GM12878 (cell line): ENCODE data around the gene PRDM16. TPM values are rescaled to one million over a fixed set of nuclear protein-coding genes. Genes with fewer than 3 reads are reported as not detected.

Experiments used
- ATAC-seq: fragments of 200-7000 bp; cut with Tn5 transposase; 3 replicates; pipeline ENCODE4 v1.9.1; 2020; ENCODE audit warnings: mild to moderate bottlenecking, moderate library complexity
- BruUV-seq: library from RNA; stranded (reverse); fragments of 400-500 nt; replicated peaks from 2 replicates; lab custom pipeline; 2021; lab: Mats Ljungman, UMichigan
- CTCF ChIA-PET: fragments of 300-600 bp; sonication (Branson Sonifier 250); formaldehyde crosslinking; extraction: SDS; loops from one replicate; lab custom pipeline; 2021; ENCODE audit warnings: inconsistent platforms; lab: Yijun Ruan, JAX
- POLR2A ChIA-PET: fragments of 350-600 bp; formaldehyde crosslinking; extraction: SDS; loops from one replicate; lab custom pipeline; 2021; ENCODE audit warnings: inconsistent platforms; lab: Charles Lee
- RAD21 ChIA-PET: fragments of 300-600 bp; sonication (Branson Sonifier 250); formaldehyde crosslinking; loops from one replicate; lab custom pipeline; 2023; ENCODE audit warnings: antibody characterized with exemption; ENCODE audit not compliant: unreplicated experiment; lab: Charles Lee
- SMC1A ChIA-PET: fragments of 300-600 bp; sonication (Branson Sonifier 250); formaldehyde crosslinking; loops from one replicate; lab custom pipeline; 2023; ENCODE audit not compliant: unreplicated experiment, uncharacterized antibody; lab: Charles Lee
- DNase-seq: peaks from one replicate; pipeline ENCODE4 v3.0.0-alpha.2; 2011; ENCODE audit warnings: low read depth, low spot score
- FAIRE-seq: peaks from 3 replicates; lab custom pipeline; 2011; peaks lifted over from hg19 to GRCh38; lab: Jason Lieb, UNC
- H2AFZ ChIP-seq: 2 replicates; pipeline ENCODE4 v1.6.0; 2011; ENCODE audit warnings: low read depth, low read length, control low read depth; ENCODE audit not compliant: control insufficient read depth
- H3K27ac ChIP-seq: 2 replicates; pipeline ENCODE4 v1.5.1; 2011; ENCODE audit warnings: control low read depth; ENCODE audit not compliant: control insufficient read depth, insufficient read depth
- H3K27me3 ChIP-seq, 2 experiments: replicated peaks in 1 of 2; 2 replicates each; pipeline versions ENCODE4 v1.6.0 to v1.6.1; 2011; ENCODE audit warnings: low read length in 1 of 2; ENCODE audit not compliant: control insufficient read depth in 2 of 2, insufficient read depth in 2 of 2
- H3K36me3 ChIP-seq, 2 experiments: 2 replicates each; pipeline ENCODE4 v1.5.1; 2011; ENCODE audit warnings: low read length in 1 of 2; ENCODE audit not compliant: control insufficient read depth in 2 of 2, insufficient read depth in 2 of 2
- H3K4me1 ChIP-seq: 2 replicates; pipeline ENCODE4 v1.6.1; 2011; ENCODE audit warnings: mild to moderate bottlenecking, low read length, moderate library complexity, mixed read lengths; ENCODE audit not compliant: control insufficient read depth, insufficient read depth
- H3K4me2 ChIP-seq: 2 replicates; pipeline ENCODE4 v1.6.0; 2011; ENCODE audit warnings: control low read depth; ENCODE audit not compliant: control insufficient read depth, insufficient read depth
- H3K4me3 ChIP-seq: fragments of 200-600 bp; sonication (generic); 2 replicates; pipeline ENCODE4 v1.5.1; 2016
- H3K79me2 ChIP-seq: 2 replicates; pipeline ENCODE4 v1.6.0; 2011; ENCODE audit warnings: low read length; ENCODE audit not compliant: control insufficient read depth, insufficient read depth
- H3K9ac ChIP-seq: 2 replicates; pipeline ENCODE4 v1.8.0; 2011; ENCODE audit warnings: low read length, control low read depth, mixed read lengths; ENCODE audit not compliant: control insufficient read depth, insufficient read depth
- H3K9me3 ChIP-seq: replicated peaks from 3 replicates; pipeline ENCODE4 v1.5.1; 2011; ENCODE audit warnings: mild to moderate bottlenecking, low read length; ENCODE audit not compliant: control insufficient read depth, insufficient read depth
- H4K20me1 ChIP-seq: 2 replicates; pipeline ENCODE4 v1.6.0; 2011; ENCODE audit not compliant: control insufficient read depth, insufficient read depth
- CEBPB ChIP-seq, 2 experiments: fragments of 150-350 bp in 1 of 2; IDR thresholded peaks; 2 replicates each; pipeline ENCODE4 v1.6.1; 2012 to 2014; ENCODE audit warnings: low read depth in 2 of 2, low read length in 2 of 2, borderline replicate concordance in 1 of 2, inconsistent platforms in 1 of 2
- E4F1 ChIP-seq: fragments of 450-650 bp; IDR thresholded peaks from 2 replicates; pipeline ENCODE4 v1.6.1; 2018; ENCODE audit warnings: borderline replicate concordance, mild to moderate bottlenecking; ENCODE audit not compliant: partially characterized antibody
- ETV6 ChIP-seq, 2 experiments: fragments of 450-650 bp in 1 of 2; IDR thresholded peaks in 1 of 2; conservative IDR thresholded peaks in 1 of 2; 2 replicates each; pipeline ENCODE4 v1.6.1; 2014; ENCODE audit warnings: antibody characterized with exemption in 1 of 2, borderline replicate concordance in 1 of 2, low read depth in 1 of 2, mild to moderate bottlenecking in 1 of 2, moderate library complexity in 1 of 2
- GABPA ChIP-seq: IDR thresholded peaks from 2 replicates; pipeline ENCODE4 v1.6.1; 2014; ENCODE audit warnings: antibody characterized with exemption, low read depth, mild to moderate bottlenecking, inconsistent platforms
- MEF2A ChIP-seq: IDR thresholded peaks from 2 replicates; pipeline ENCODE4 v1.6.1; 2011; ENCODE audit warnings: low read depth, mild to moderate bottlenecking, low read length, moderate library complexity; ENCODE audit not compliant: insufficient read depth
- NBN ChIP-seq: fragments of 450-650 bp; IDR thresholded peaks from 2 replicates; pipeline ENCODE4 v1.6.1; 2016
- RB1 ChIP-seq: fragments of 450-650 bp; formaldehyde crosslinking; IDR thresholded peaks from 2 replicates; pipeline ENCODE4 v1.6.1; 2017; ENCODE audit warnings: mild to moderate bottlenecking, borderline replicate concordance
- RUNX3 ChIP-seq: IDR thresholded peaks from 2 replicates; pipeline ENCODE4 v1.6.1; 2012; ENCODE audit warnings: low read length, inconsistent platforms
- SUPT20H ChIP-seq: IDR thresholded peaks from 2 replicates; pipeline ENCODE4 v1.6.1; 2011; ENCODE audit warnings: low read depth, mild to moderate bottlenecking, low read length, moderate library complexity, borderline replicate concordance; ENCODE audit not compliant: control insufficient read depth
- TBL1XR1 ChIP-seq: IDR thresholded peaks from 2 replicates; pipeline ENCODE4 v1.6.1; 2012; ENCODE audit warnings: low read depth, low read length, improper control_type of control experiment
- ZNF207 ChIP-seq: fragments of 450-650 bp; IDR thresholded peaks from 2 replicates; pipeline ENCODE4 v1.6.1; 2014; ENCODE audit warnings: antibody characterized with exemption, mild to moderate bottlenecking, borderline replicate concordance
- ZNF622 ChIP-seq: fragments of 450-650 bp; IDR thresholded peaks from 2 replicates; pipeline ENCODE4 v1.6.1; 2017; ENCODE audit warnings: mild to moderate bottlenecking, inconsistent platforms
- WGBS: methylation state at CpG from one replicate; pipeline ENCODE4 v1.1.6; 2016; ENCODE audit warnings: low lambda C conversion rate; ENCODE audit not compliant: insufficient replicate concordance, insufficient coverage; ENCODE audit errors: missing lambda C conversion rate; 5-methylcytosine and 5-hydroxymethylcytosine counted together
- in situ Hi-C: fragments of 300-500 bp; cut with MboI; formaldehyde crosslinking; loops from 9 replicates; pipeline ENCODE4 v1.14.3; 2018; ENCODE audit warnings: mixed read lengths
- intact Hi-C: fragments of 100-400 bp; cut with micrococcal nuclease; formaldehyde crosslinking; loops from one replicate; pipeline ENCODE4 v1.14.2; 2022; ENCODE audit not compliant: unreplicated experiment
- polyA plus RNA-seq, 11 experiments: library from polyadenylated mRNA; depleted of rRNA in 4 of 11; unstranded in 6 of 11; stranded (reverse) in 5 of 11; fragments of >200 nt; fragmentation: Nextera tagmentation in 4 of 11; fragmentation: Illumina TruSeq in 1 of 11; extraction: Ambion mirVana in 4 of 11; extraction: Trizol in 1 of 11; gene quantifications; 1 replicate in 1 of 11; 2 replicates in 10 of 11; pipeline versions ENCODE4 v1.2.1 to v1.2.3, GENCODE V29; 2011 to 2016; ENCODE audit warnings: inconsistent platforms in 2 of 11, missing spikeins in 2 of 11, low read depth in 1 of 11
- total RNA-seq, 4 experiments: library from RNA; depleted of rRNA in 3 of 4; stranded (reverse); fragments of >200 nt in 3 of 4; fragmentation: Illumina TruSeq in 1 of 4; extraction: Trizol in 1 of 4; gene quantifications; 2 replicates each; pipeline versions ENCODE4 v1.2.1 to v1.2.3, GENCODE V29; 2013 to 2021

The PRDM16 gene
- total and polyA plus RNA-seq, 10 of the 15 experiments (the other 5 are each of a cell fraction or from before 2014, with no cell fraction given), result 0.03 TPM; not detected in 9

- RAD21 ChIA-PET, result no interaction called here
- no peak overlapping the region for H3K4me2 ChIP-seq
- 44% methylated on average over 30 of the region's 30 CpGs for WGBS
- CTCF ChIA-PET, result interaction anchor here (0.7 kb wide), 1 partner anchor 404 kb away, joined by 3 read pairs; no protein-coding TSS in a partner anchor
- no TSS peak for BruUV-seq
- H3K9ac ChIP-seq, result no peak overlapping the region
- TF ChIP-seq RUNX3 (no peak), ZNF622 (no peak), E4F1 (no peak), SUPT20H (no peak), CEBPB (IDR thresholded peaks at IDR 0.05; ENCODE audit: borderline replicate concordance in 1 of 2, low read depth in 2 of 2, low read length in 2 of 2) (no peak), GABPA (no peak), ZNF207 (no peak), NBN (no peak), MEF2A (no peak), RB1 (no peak), TBL1XR1 (no peak), ETV6 (conservative IDR thresholded peaks at IDR 0.05 in 1 of 2, IDR thresholded peaks at IDR 0.05 in 1 of 2; ENCODE audit: borderline replicate concordance in 1 of 2, low read depth in 1 of 2) (no peak)
- POLR2A ChIA-PET, result no interaction called here
- DNase-seq (no peak), FAIRE-seq (no peak), ATAC-seq (no peak)
- intact Hi-C loops, result no loop called here
- no peak overlapping the region for H3K27ac ChIP-seq
- H3K79me2 ChIP-seq, result no peaks in the 10 kb centered on the region
- H2AFZ ChIP-seq, result no peak overlapping the region
- H3K9me3 ChIP-seq, result no peaks in the 10 kb centered on the region; the same call in 2 of the 3 replicates
- H3K36me3 ChIP-seq, result no peaks in the 10 kb centered on the region
- no peaks in the 10 kb centered on the region for H3K27me3 ChIP-seq
- SMC1A ChIA-PET, result no interaction called here
- no peaks in the 10 kb centered on the region for H3K4me1 ChIP-seq
- H4K20me1 ChIP-seq, result no peaks in the 10 kb centered on the region
- no peak overlapping the region for H3K4me3 ChIP-seq
- in situ Hi-C loops, result no loop called here
These were observed 92.3 kb downstream of the PRDM16 start for GRCh38 chr1:3161176-3161840.
